Stimulated activated CD4-positive, alpha-beta T cell treated with anti-CD3 and anti-CD28 coated beads, Interleukin-15, amount 100 ng/mL, for 24 hours (primary cell): ENCODE results near the gene GLCCI1.

Experiments used
- DNase-seq: peaks from one replicate; pipeline ENCODE4 v3.0.0-alpha.2; 2020

Gene GLCCI1

DNA sequence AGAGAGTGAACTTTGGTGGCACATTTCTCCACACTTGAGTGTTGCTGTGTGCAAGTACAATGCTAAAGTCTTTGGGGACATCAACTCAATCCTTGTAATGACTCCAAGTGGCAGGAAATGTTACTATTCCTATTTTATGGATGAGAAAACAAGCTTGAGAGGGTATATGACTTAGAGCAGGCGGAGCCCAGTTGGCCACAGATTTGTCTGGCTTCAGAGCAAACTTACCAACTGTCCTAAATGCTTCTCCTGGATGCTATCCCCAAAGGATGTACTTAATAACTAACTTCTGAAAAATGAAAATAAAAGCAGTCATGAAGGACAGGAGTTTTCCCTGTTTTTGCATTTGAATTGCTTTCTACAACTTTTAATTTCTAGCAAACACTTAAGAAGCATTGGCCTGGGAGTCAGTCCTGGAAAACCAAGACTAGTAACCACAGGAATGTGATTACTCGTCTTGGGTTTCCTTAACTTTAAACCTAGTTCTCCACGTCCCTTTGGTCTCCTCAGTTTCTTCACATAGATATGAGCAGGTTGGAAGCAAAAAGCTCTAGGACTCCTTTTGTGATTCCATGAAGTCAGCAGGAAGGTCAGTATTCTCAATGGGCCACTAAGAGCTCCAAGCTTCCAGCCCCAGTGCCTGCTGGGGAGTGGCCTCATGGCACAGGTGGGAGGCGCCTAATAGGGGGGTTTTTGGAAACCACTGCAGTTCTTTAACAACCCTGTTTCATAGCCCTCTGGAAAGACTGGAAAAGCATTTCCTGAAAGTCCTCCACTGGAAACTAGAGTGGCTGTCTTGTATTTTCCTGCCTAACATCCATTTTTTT, 140.8 kb downstream of the GLCCI1 start:
- no peak for DNase-seq

GRCh38 chr7:8111282-8111960, 142.8 kb downstream of the GLCCI1 start:
- DNase-seq, result no peak

DNA sequence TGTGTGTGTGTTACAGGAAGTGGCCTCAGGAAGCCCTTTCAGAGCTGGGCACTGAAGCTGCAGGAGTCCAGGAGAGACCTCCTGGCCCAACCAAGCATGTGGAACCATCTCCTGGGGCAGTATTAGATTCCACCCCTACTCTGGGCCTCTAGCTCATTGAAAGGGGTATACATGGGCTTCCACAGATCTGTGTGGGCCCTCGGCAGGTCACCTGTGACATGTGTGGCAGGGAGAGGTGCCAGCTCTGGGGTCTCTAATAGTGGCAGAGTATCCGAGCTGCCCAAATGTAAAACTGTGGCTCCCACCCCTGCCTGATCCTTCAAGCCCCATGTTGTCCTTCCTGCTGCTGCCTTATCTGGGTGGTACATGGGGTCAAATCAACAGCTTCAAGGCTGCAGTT, 144.1 kb downstream of the GLCCI1 start:
- no peak for DNase-seq

GRCh38 chr7:8113184-8113583, 144.6 kb downstream of the GLCCI1 start:
- no peak for DNase-seq

- no peak for DNase-seq
Measured at GRCh38 chr7:8114175-8114574, 145.6 kb downstream of the GLCCI1 start.

DNA sequence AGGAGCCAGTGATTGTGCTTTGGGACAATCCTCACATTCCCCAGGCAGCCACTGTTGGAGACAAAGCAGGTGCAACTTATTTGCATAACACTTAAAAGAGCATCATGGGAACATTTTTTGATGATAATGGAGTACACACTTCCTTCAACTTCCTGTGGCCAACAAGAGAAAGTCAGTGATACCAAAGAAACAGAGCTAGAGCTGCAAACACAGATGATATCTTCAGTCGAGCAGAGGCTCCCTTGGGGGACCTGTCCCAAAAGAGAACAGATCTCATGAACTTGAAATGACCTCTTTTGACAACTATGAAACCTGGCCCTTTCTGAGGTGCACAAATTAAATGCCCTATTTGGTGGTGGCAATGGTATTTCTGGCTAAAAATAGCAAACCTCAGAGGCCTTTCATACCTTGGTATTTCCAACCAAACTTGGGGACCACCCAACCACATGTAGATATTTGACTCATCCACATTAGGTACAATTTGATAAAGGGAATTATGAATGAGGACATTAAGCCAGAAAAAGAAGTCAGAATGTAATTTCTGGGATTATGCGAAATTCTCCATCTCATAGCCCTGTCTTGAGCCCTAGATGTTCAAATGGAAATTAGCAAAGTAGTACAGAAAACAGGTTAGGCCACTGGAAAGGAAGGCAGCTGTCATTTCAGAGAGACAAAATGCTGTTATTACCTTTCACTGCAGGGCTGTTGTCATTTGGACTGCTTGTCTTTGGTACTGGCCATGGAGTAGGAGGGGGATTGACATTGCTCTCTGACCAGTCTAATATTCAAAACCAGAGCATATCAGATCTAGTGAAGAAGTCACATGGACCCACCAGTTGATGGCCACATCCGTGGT, 147.2 kb downstream of the GLCCI1 start:
- DNase-seq, result no peak

DNA sequence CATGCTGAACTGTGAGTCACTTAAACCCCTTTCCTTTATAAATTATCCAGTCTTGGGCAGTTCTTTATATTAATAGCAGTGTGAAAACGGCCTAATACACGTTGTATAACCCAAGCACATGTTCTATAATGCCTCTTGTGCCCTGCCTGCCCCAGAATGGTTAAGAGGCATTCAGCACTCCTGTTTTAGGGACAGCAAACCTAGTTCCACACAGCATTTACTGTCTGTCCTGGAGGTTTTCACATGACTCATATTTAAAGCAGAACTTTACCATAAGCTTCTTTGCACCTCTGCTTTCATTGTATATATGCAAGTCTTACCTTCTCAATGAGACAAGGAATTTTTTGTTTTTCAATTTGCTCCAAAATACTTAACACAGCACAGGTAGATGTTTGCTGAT, 148.6 kb downstream of the GLCCI1 start:
- no peak for DNase-seq

GRCh38 chr7:8119262-8119661, 150.7 kb downstream of the GLCCI1 start:
- no peak for DNase-seq

GRCh38 chr7:8120390-8121058, 151.9 kb downstream of the GLCCI1 start:
- DNase-seq, result no peak

GRCh38 chr7:8121243-8121642, 152.6 kb downstream of the GLCCI1 start:
- no peak for DNase-seq

GRCh38 chr7:8125680-8126444, 157.3 kb downstream of the GLCCI1 start:
- DNase-seq, result peak; percentile 85

DNA sequence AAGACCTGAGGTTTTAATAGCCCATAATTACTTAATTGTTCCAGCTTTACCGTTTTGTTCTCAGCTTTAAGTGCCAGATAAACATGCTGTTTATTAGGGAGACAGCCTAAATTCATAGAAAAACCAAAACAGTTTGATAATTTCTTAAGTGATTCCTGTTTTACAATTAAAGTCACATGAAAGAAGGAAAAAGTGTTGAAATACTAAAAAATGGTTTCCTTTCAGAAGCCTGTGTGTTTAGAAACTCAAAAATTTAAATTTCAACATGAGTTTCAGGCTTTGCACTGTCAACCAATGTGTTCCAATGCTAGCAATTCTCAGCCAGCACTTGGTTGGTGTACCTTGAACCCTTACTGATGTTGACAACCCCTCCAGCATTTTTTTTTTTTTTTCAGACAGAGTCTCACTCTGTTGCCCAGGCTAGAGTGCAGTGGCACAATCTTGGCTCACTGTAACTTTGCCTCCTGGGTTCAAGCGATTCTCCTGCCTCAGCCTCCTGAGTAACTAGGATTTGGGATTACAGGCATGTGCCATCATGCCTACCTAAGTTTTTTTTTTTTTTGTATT, 158.1 kb downstream of the GLCCI1 start:
- no peak for DNase-seq

- no peak for DNase-seq
Measured at GRCh38 chr7:8128449-8129317, 160.1 kb downstream of the GLCCI1 start.

DNA sequence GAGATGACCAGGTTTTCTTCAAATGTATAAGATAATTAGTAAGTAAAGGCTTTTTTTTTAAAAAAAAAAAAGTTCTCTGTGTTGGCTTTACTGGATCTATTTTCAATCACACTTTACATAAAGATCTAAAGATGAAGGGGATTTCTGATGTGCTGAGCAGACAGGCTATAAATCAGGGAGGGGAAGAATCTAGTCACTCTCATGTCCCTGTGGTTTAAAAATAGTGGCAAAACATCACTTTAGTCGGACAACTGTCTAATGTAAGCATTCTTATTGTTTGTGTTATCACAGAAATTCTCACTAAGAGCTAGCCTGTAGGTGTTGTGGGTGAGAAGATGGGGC, 160.7 kb downstream of the GLCCI1 start:
- no peak for DNase-seq

DNA sequence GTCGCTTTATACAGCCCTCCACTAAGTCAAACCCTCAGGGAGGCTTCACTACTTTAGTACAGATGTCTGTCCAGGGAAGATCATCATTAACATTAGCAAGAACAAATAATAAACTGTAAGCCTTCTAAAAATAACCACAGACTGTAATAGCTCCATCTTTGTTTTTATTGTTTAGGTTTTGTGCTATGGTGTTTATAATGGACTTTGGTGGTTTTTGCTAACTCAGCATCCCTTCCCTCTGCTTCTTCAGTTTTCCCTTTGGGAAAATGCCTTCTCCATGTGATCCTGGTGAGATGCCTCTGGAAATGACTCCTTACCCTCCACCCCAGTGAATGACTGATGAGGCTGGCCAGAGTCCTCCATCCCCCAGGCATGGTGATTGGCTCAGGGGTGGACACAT, 162.1 kb downstream of the GLCCI1 start:
- no peak for DNase-seq

- no peak for DNase-seq
Measured at GRCh38 chr7:8131694-8132605, 163.4 kb downstream of the GLCCI1 start.

DNA sequence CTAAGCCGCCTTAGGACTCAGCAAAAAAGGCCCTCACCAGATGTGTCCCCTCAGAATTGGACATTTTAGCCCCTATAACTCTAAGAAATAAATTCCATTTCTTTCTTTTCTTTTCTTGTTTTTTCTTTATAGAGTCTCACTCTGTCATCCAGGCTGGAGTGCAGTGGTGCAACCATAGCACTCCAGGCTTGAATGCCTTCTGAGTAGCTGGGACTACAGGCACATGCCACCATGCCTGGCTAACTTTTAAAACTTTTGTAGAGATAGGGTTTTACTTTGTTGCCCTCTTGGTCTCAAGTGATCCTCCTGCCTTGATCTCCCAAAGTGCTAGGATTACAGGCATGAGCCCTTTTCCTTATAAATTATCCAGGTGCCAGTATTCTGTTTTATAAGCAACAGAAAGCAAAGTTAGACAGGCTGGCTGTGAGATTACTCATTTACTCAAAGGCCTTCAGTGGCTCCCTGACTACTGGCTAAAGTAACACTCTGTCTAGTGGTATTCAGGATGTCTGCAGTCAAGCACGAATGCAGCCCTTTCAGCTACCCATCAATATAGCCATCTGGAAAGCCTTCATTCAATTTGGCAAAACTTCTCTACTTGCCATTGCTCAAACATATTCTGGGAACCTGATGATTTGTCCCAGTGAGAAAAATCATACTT, 164.7 kb downstream of the GLCCI1 start:
- DNase-seq, result no peak

GRCh38 chr7:8134089-8134733, 165.6 kb downstream of the GLCCI1 start:
- peak; percentile 49 for DNase-seq

DNA sequence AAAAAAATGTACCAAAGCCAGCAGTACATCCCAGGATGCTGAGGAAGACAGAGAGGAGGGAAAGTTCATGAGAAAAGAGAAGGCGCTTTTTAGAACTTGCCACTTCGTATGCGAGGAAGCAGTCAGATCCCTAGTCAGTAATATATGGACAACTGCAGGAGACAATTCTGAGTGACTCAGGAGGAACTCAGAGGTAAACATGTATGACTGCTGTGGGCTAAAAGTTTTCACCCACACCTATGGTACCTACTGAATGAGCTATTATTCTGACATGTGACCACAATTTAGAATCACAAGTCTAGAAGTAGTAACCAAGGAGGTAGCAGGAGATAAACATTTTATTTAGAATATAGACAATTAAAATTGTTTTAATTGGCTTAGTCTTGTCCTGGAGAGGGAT, 166.8 kb downstream of the GLCCI1 start:
- DNase-seq, result no peak
